Measurements from ENCODE around the gene PNMA6E.

GRCh38 chrX:153434801-153435200 lies 33.7 kb upstream of the PNMA6E start:
- TF ChIP-seq POLR2A (IDR thresholded peaks at IDR 0.05) = no peak
- TF ChIP-seq CTCF (IDR thresholded peaks at IDR 0.05) = no peak
